Measurements from ENCODE around the gene XRCC5.

GRCh38 chr2:216235462-216235861 is 126.3 kb downstream of the XRCC5 start:
- TF ChIP-seq POLR2AphosphoS5 (IDR thresholded peaks at IDR 0.05; ENCODE audit: low read depth, low read length): no peak
- TF ChIP-seq TAF1 (IDR thresholded peaks at IDR 0.05; ENCODE audit: borderline replicate concordance, low read depth, low read length): no peak

Measured in GM12892 (cell line).